Forelimb muscle (tissue), 1 donor: ENCODE data around the gene SULT2A1. TPM values are rescaled to one million over a fixed set of nuclear protein-coding genes. Genes with fewer than 3 reads are reported as not detected.
"Not testable (repeated sequence)": the region's sequence is repeated elsewhere in the genome, so short reads cannot be mapped to it uniquely, and the experiment has no call there.

Experiments used
- DNase-seq: peaks from one replicate; pipeline ENCODE4 v3.0.0-alpha.2; 2013; ENCODE audit warnings: low read depth
- polyA plus RNA-seq: library from polyadenylated mRNA; unstranded; fragments of 120-200 nt; gene quantifications from one replicate; pipeline ENCODE4 v1.2.1, GENCODE V29; 2013; ENCODE audit not compliant: insufficient read length

Gene SULT2A1
- polyA plus RNA-seq, result not detected

- DNase-seq, result no peak
These were observed at the start of gene SULT2A1 for GRCh38 chr19:47886010-47886559. TSS of gene SULT2A1 (minus strand) at chr19:47886315. CDS start at chr19:47886257, 58 bp downstream.

GRCh38 chr19:47928581-47928980 lies 42.5 kb upstream of the SULT2A1 start:
- DNase-seq, result not testable (repeated sequence)

GRCh38 chr19:47920107-47920506 lies 34.0 kb upstream of the SULT2A1 start:
- DNase-seq, result not testable (repeated sequence)

- not testable (repeated sequence) for DNase-seq
These were observed 24.1 kb upstream of the SULT2A1 start for GRCh38 chr19:47910191-47910590.

- not testable (repeated sequence) for DNase-seq
These were observed 23.2 kb upstream of the SULT2A1 start for GRCh38 chr19:47909350-47909749.

- no peak for DNase-seq
These were observed 15.3 kb upstream of the SULT2A1 start for GRCh38 chr19:47901370-47901769.

- no peak for DNase-seq
These were observed 13.2 kb upstream of the SULT2A1 start for GRCh38 chr19:47899335-47899734.

- no peak for DNase-seq
These were observed 11.7 kb upstream of the SULT2A1 start for GRCh38 chr19:47897861-47898260.

GRCh38 chr19:47896773-47897172 lies 10.7 kb upstream of the SULT2A1 start:
- DNase-seq, result no peak

GRCh38 chr19:47896019-47896418 lies 9.9 kb upstream of the SULT2A1 start:
- no peak for DNase-seq

- DNase-seq, result no peak
These were observed 9.2 kb upstream of the SULT2A1 start for GRCh38 chr19:47895165-47895782.

GRCh38 chr19:47891923-47892666 lies 6.0 kb upstream of the SULT2A1 start:
- no peak for DNase-seq

- DNase-seq, result no peak
These were observed 5.5 kb upstream of the SULT2A1 start for GRCh38 chr19:47891622-47891922.

GRCh38 chr19:47890865-47891621 lies 4.9 kb upstream of the SULT2A1 start:
- no peak for DNase-seq

- no peak for DNase-seq
These were observed 1.1 kb downstream of the SULT2A1 start for GRCh38 chr19:47885067-47885463.

- no peak for DNase-seq
These were observed 3.2 kb downstream of the SULT2A1 start for GRCh38 chr19:47882890-47883289.

- DNase-seq, result no peak
These were observed 4.4 kb downstream of the SULT2A1 start for GRCh38 chr19:47881757-47882156.

- DNase-seq, result not testable (repeated sequence)
These were observed 6.7 kb downstream of the SULT2A1 start for GRCh38 chr19:47879385-47879784.

- no peak for DNase-seq
These were observed 7.2 kb downstream of the SULT2A1 start for GRCh38 chr19:47878906-47879305.

- DNase-seq, result no peak
These were observed 20.9 kb downstream of the SULT2A1 start for GRCh38 chr19:47865166-47865565.

GRCh38 chr19:47863514-47863936 lies 22.6 kb downstream of the SULT2A1 start:
- peak; percentile 26 for DNase-seq

GRCh38 chr19:47861630-47862029 lies 24.5 kb downstream of the SULT2A1 start:
- no peak for DNase-seq
